Memory B cell (primary cell): Measurements from ENCODE around the gene ADD2.

Experiments
- ATAC-seq: fragments of 150-1000 bp; cut with Tn5 transposase; 2 replicates; pipeline ENCODE4 v1.10.0; 2021; ENCODE audit warnings: low read depth, mild to moderate bottlenecking, moderate library complexity
- DNase-seq, 2 donors: peaks; one replicate each; pipeline ENCODE4 v3.0.0; 2022; ENCODE audit warnings: low spot score in 2 of 2
- H3K27ac Mint-ChIP-seq: one replicate; pipeline ENCODE4 v1.8.0; 2022; ENCODE audit warnings: mild to moderate bottlenecking, moderate library complexity, mixed read lengths
- H3K27me3 Mint-ChIP-seq: one replicate; pipeline ENCODE4 v1.8.0; 2022; ENCODE audit warnings: mixed read lengths
- H3K36me3 Mint-ChIP-seq: one replicate; pipeline ENCODE4 v1.8.0; 2022; ENCODE audit warnings: mild to moderate bottlenecking, mixed read lengths
- H3K4me1 Mint-ChIP-seq: one replicate; pipeline ENCODE4 v1.8.0; 2022; ENCODE audit warnings: mixed read lengths
- H3K4me3 Mint-ChIP-seq: one replicate; pipeline ENCODE4 v1.8.0; 2022; ENCODE audit warnings: mild to moderate bottlenecking, moderate library complexity, mixed read lengths
- H3K9me3 Mint-ChIP-seq: one replicate; pipeline ENCODE4 v1.8.0; 2022; ENCODE audit warnings: mixed read lengths

Gene ADD2

GRCh38 chr2:70771446-70771845 is 3.4 kb upstream of the ADD2 start:
- Mint-ChIP-seq H3K27ac (no peak overlapping the region), H3K9me3 (peaks cover 7% of the 10 kb centered on the region), H3K36me3 (peaks cover 5% of the 10 kb centered on the region), H3K27me3 (peaks cover 18% of the 10 kb centered on the region), H3K4me1 (peaks cover 7% of the 10 kb centered on the region), H3K4me3 (no peak overlapping the region)
- no peak for DNase-seq
- no peak for ATAC-seq

GRCh38 chr2:70769450-70769849 is 1.4 kb upstream of the ADD2 start:
- ATAC-seq (no peak), DNase-seq (no peak)
- H3K36me3 Mint-ChIP-seq = peaks cover 5% of the 10 kb centered on the region
- peaks cover 13% of the 10 kb centered on the region for H3K4me1 Mint-ChIP-seq
- H3K27me3 Mint-ChIP-seq = peaks cover 10% of the 10 kb centered on the region
- peak overlapping the region; percentile 81 for H3K4me3 Mint-ChIP-seq
- H3K27ac Mint-ChIP-seq = no peak overlapping the region
- peaks cover 7% of the 10 kb centered on the region for H3K9me3 Mint-ChIP-seq

GRCh38 chr2:70768590-70769085 is 638 bp upstream of the ADD2 start:
- H3K4me1 Mint-ChIP-seq = peaks cover 13% of the 10 kb centered on the region
- H3K27me3 Mint-ChIP-seq = peaks cover 5% of the 10 kb centered on the region
- ATAC-seq = no peak

GRCh38 chr2:70767079-70767698 is 811 bp downstream of the ADD2 start:
- peak in 1 of 2 donors; percentile 32 for DNase-seq
- Mint-ChIP-seq H3K9me3 (no peaks in the 10 kb centered on the region), H3K27me3 (peaks cover 4% of the 10 kb centered on the region), H3K27ac (peak overlapping the region; percentile 90), H3K4me3 (peak overlapping the region; percentile 94), H3K4me1 (peaks cover 13% of the 10 kb centered on the region), H3K36me3 (no peaks in the 10 kb centered on the region)
- ATAC-seq = peak; percentile 53

More at GRCh38 chr2:70768590-70769085, 638 bp upstream of the ADD2 start:
- peaks cover under 1% of the 10 kb centered on the region for H3K9me3 Mint-ChIP-seq
- H3K27ac Mint-ChIP-seq = peak overlapping the region; percentile 90
- peak overlapping the region; percentile 81 for H3K4me3 Mint-ChIP-seq
- H3K36me3 Mint-ChIP-seq = peaks cover under 1% of the 10 kb centered on the region
- no peak for DNase-seq

GRCh38 chr2:70766357-70767078 is 1.5 kb downstream of the ADD2 start:
- Mint-ChIP-seq H3K9me3 (no peaks in the 10 kb centered on the region), H3K27ac (peak overlapping the region; percentile 90), H3K36me3 (no peaks in the 10 kb centered on the region), H3K4me3 (peak overlapping the region; percentile 94), H3K27me3 (peaks cover 4% of the 10 kb centered on the region), H3K4me1 (peaks cover 13% of the 10 kb centered on the region)
- ATAC-seq = no peak
- DNase-seq = no peak

- Mint-ChIP-seq H3K27ac (no peak overlapping the region), H3K4me3 (no peak overlapping the region)
Observed at GRCh38 chr2:70765507-70765906, 2.5 kb downstream of the ADD2 start.

GRCh38 chr2:70759446-70759845 is 8.6 kb downstream of the ADD2 start:
- ATAC-seq (no peak), DNase-seq (no peak)
- Mint-ChIP-seq H3K9me3 (no peaks in the 10 kb centered on the region), H3K36me3 (peaks cover 7% of the 10 kb centered on the region), H3K27me3 (no peaks in the 10 kb centered on the region), H3K27ac (no peak overlapping the region), H3K4me1 (peaks cover 6% of the 10 kb centered on the region), H3K4me3 (no peak overlapping the region)

More at GRCh38 chr2:70765507-70765906, 2.5 kb downstream of the ADD2 start:
- Mint-ChIP-seq H3K36me3 (no peaks in the 10 kb centered on the region), H3K9me3 (no peaks in the 10 kb centered on the region), H3K4me1 (peaks cover 17% of the 10 kb centered on the region), H3K27me3 (peaks cover 2% of the 10 kb centered on the region)
- DNase-seq (no peak), ATAC-seq (no peak)

- Mint-ChIP-seq H3K27ac (no peak overlapping the region), H3K36me3 (peaks cover 7% of the 10 kb centered on the region), H3K4me1 (peaks cover 6% of the 10 kb centered on the region), H3K9me3 (no peaks in the 10 kb centered on the region), H3K27me3 (no peaks in the 10 kb centered on the region), H3K4me3 (no peak overlapping the region)
- DNase-seq (no peak), ATAC-seq (no peak)
Observed at GRCh38 chr2:70757966-70758365, 10.0 kb downstream of the ADD2 start.

GRCh38 chr2:70757360-70757759 is 10.6 kb downstream of the ADD2 start:
- no peak overlapping the region for H3K27ac Mint-ChIP-seq
- H3K36me3 Mint-ChIP-seq = peaks cover 7% of the 10 kb centered on the region
- H3K4me1 Mint-ChIP-seq = peaks cover 6% of the 10 kb centered on the region
- H3K4me3 Mint-ChIP-seq = no peak overlapping the region
- no peaks in the 10 kb centered on the region for H3K27me3 Mint-ChIP-seq
- H3K9me3 Mint-ChIP-seq = no peaks in the 10 kb centered on the region
- DNase-seq (no peak), ATAC-seq (no peak)

- Mint-ChIP-seq H3K27me3 (no peaks in the 10 kb centered on the region), H3K4me3 (no peak overlapping the region), H3K36me3 (peaks cover 7% of the 10 kb centered on the region), H3K4me1 (peaks cover 6% of the 10 kb centered on the region), H3K27ac (no peak overlapping the region), H3K9me3 (no peaks in the 10 kb centered on the region)
- no peak for DNase-seq
- ATAC-seq = no peak
Observed at GRCh38 chr2:70756128-70756527, 11.9 kb downstream of the ADD2 start.

GRCh38 chr2:70753902-70754301 is 14.1 kb downstream of the ADD2 start:
- Mint-ChIP-seq H3K36me3 (peaks cover 11% of the 10 kb centered on the region), H3K4me3 (no peak overlapping the region), H3K27me3 (no peaks in the 10 kb centered on the region), H3K9me3 (no peaks in the 10 kb centered on the region), H3K4me1 (peaks cover 7% of the 10 kb centered on the region), H3K27ac (no peak overlapping the region)
- no peak for ATAC-seq
- no peak for DNase-seq

GRCh38 chr2:70753031-70753430 is 15.0 kb downstream of the ADD2 start:
- Mint-ChIP-seq H3K9me3 (no peaks in the 10 kb centered on the region), H3K27me3 (no peaks in the 10 kb centered on the region), H3K4me1 (peaks cover 8% of the 10 kb centered on the region), H3K27ac (no peak overlapping the region), H3K36me3 (peaks cover 8% of the 10 kb centered on the region), H3K4me3 (no peak overlapping the region)
- ATAC-seq (no peak), DNase-seq (no peak)

GRCh38 chr2:70752396-70752795 is 15.6 kb downstream of the ADD2 start:
- Mint-ChIP-seq H3K27me3 (peaks cover 1% of the 10 kb centered on the region), H3K36me3 (peaks cover 10% of the 10 kb centered on the region), H3K4me1 (peaks cover 10% of the 10 kb centered on the region), H3K4me3 (no peak overlapping the region), H3K27ac (no peak overlapping the region), H3K9me3 (peaks cover 2% of the 10 kb centered on the region)
- ATAC-seq = no peak
- no peak for DNase-seq

GRCh38 chr2:70751881-70752280 is 16.1 kb downstream of the ADD2 start:
- Mint-ChIP-seq H3K27ac (no peak overlapping the region), H3K36me3 (peaks cover 11% of the 10 kb centered on the region), H3K4me3 (no peak overlapping the region), H3K4me1 (peaks cover 12% of the 10 kb centered on the region), H3K27me3 (peaks cover 3% of the 10 kb centered on the region), H3K9me3 (peaks cover 4% of the 10 kb centered on the region)
- ATAC-seq (no peak), DNase-seq (no peak)
